Ovary (tissue), 9 donors: Measurements from ENCODE around the gene LRP2. TPM values are rescaled to one million over a fixed set of nuclear protein-coding genes. Genes with fewer than 3 reads are reported as not detected.

Source experiments
- DNase-seq, 5 donors: peaks; one replicate each; pipeline ENCODE4 v3.0.0-alpha.2; 2019 to 2020
- H3K27ac ChIP-seq, 2 donors: fragments of 200-600 bp; one replicate each; pipeline versions ENCODE4 v1.5.1 to v1.8.0; 2019 to 2022
- H3K27me3 ChIP-seq: fragments of 200-600 bp; one replicate; pipeline ENCODE4 v1.8.0; 2022
- H3K36me3 ChIP-seq: fragments of 200-600 bp; sonication (generic); one replicate; pipeline ENCODE4 v1.5.1; 2019
- H3K4me1 ChIP-seq: one replicate; pipeline ENCODE4 v1.8.1; 2013; ENCODE audit warnings: mild to moderate bottlenecking, moderate library complexity; ENCODE audit not compliant: insufficient read depth
- H3K4me3 ChIP-seq: fragments of 200-600 bp; sonication (generic); one replicate; pipeline ENCODE4 v1.5.1; 2017
- H3K9me3 ChIP-seq, 2 donors: fragments of 200-600 bp in 1 of 2; sonication (generic) in 1 of 2; one replicate each; pipeline versions ENCODE4 v1.5.1 to v1.8.1; 2013 to 2019; ENCODE audit warnings: mild to moderate bottlenecking in 1 of 2, moderate library complexity in 1 of 2
- CTCF ChIP-seq, 3 donors: fragments of 450-650 bp in 2 of 3; fragments of 200-600 bp in 1 of 3; IDR thresholded peaks; one replicate each; pipeline versions ENCODE4 v1.5.1 to v1.8.0; 2016 to 2022; ENCODE audit warnings: antibody characterized with exemption in 3 of 3, mild to moderate bottlenecking in 1 of 3
- EP300 ChIP-seq: sonication (generic); formaldehyde crosslinking; IDR thresholded peaks from one replicate; pipeline ENCODE4 v1.6.1; 2017; ENCODE audit warnings: antibody characterized with exemption
- POLR2A ChIP-seq: fragments of 450-650 bp; IDR thresholded peaks from one replicate; pipeline ENCODE4 v1.6.1; 2017; ENCODE audit warnings: antibody characterized with exemption, mild to moderate bottlenecking, moderate library complexity
- WGBS, 3 donors: extraction: QIAGEN DNeasy Blood & Tissue Kit in 1 of 3; methylation state at CpG; one replicate each; pipeline versions ENCODE4 v1.1.5 to v1.1.7; 2013 to 2017; 5-methylcytosine and 5-hydroxymethylcytosine counted together
- intact Hi-C, 4 donors: fragments of 100-400 bp; cut with DNase I; formaldehyde crosslinking; loops; one replicate each; pipeline versions ENCODE4 v1.11.0 to v1.15.1; 2022 to 2023
- polyA plus RNA-seq, 2 donors: library from polyadenylated mRNA; stranded (reverse); fragments of 200-250 nt in 1 of 2; fragments of 350-450 nt in 1 of 2; fragmentation: Illumina TruSeq in 1 of 2; extraction: RNeasy Lipid Tissue Mini Kit (QIAGEN cat#74804) in 1 of 2; gene quantifications; one replicate each; pipeline ENCODE4 v1.2.3, GENCODE V29; 2013 to 2014
- total RNA-seq, 7 donors: library from RNA; depleted of rRNA in 2 of 7; stranded (reverse); fragments of >200 nt in 2 of 7; fragmentation: NEBNext Ultra II Directional in 3 of 7; extraction: Animal tissue kit (Norgen Biotek cat#: 25700) in 3 of 7; gene quantifications; one replicate each; pipeline versions ENCODE4 v1.1.0 to v1.2.4, GENCODE V29; 2016 to 2023
- donor health status: DM: no; HTN: no; CAD: no; lungs with moderate emphysema.
- donor health status: DM: no; HTN: no; CAD: no.
- donor health status: Bipolar disorder and iron deficiency.
- donor health status: DM: yes; HTN: yes; CAD: no.
- donor health status: DM: no; HTN: no; CAD: no.
- donor health status: DM: yes; HTN: yes; CAD: no.

LRP2 gene
- total and polyA plus RNA-seq, 9 donors, result 0.01 to 13.4 (median 0.24) TPM

- no peaks in the 10 kb centered on the region for H3K9me3 ChIP-seq
- 69 to 81% (median 72%) methylated on average over 2 of the region's 2 CpGs for WGBS, 3 donors
- H3K27me3 ChIP-seq, result no peaks in the 10 kb centered on the region
- TF ChIP-seq POLR2A (no peak), CTCF (IDR thresholded peaks at IDR 0.05) (no peak), EP300 (no peak)
- H3K4me3 ChIP-seq, result no peak overlapping the region
- intact Hi-C loops, result no loop called here
- H3K4me1 ChIP-seq, result no peaks in the 10 kb centered on the region
- no peaks in the 10 kb centered on the region for H3K36me3 ChIP-seq
- no peak overlapping the region for H3K27ac ChIP-seq
- DNase-seq, result no peak
Measured at GRCh38 chr2:169118060-169118459, 244.3 kb downstream of the LRP2 start.

DNA sequence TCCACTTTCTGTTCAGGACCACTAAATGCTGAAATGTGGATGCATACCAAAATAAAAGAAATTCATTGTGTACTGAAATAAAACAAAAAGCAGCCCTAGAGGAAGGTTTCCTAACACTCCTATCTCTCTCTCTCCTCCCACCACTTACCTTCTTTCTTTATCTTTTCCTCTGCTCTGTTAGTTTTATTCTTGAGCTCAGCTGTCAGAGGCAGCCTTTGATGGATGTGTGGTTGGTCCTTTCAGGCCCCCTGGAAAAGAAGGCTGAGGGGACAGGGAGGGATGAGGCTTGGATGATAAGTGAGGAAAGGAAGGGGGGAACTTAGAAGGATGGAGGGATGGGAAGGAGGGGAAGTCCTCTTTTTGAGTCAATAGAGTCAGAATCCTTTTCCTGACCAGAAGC is 245.3 kb downstream of the LRP2 start:
- H3K9me3 ChIP-seq, result no peaks in the 10 kb centered on the region
- H3K36me3 ChIP-seq, result no peaks in the 10 kb centered on the region
- no peak overlapping the region for H3K27ac ChIP-seq
- TF ChIP-seq EP300, result no peak
- TF ChIP-seq POLR2A, result no peak
- no peak for TF ChIP-seq CTCF (IDR thresholded peaks at IDR 0.05)
- H3K27me3 ChIP-seq, result no peaks in the 10 kb centered on the region
- H3K4me3 ChIP-seq, result no peak overlapping the region
- H3K4me1 ChIP-seq, result no peaks in the 10 kb centered on the region
- intact Hi-C loops, result no loop called here
- no peak for DNase-seq

DNA sequence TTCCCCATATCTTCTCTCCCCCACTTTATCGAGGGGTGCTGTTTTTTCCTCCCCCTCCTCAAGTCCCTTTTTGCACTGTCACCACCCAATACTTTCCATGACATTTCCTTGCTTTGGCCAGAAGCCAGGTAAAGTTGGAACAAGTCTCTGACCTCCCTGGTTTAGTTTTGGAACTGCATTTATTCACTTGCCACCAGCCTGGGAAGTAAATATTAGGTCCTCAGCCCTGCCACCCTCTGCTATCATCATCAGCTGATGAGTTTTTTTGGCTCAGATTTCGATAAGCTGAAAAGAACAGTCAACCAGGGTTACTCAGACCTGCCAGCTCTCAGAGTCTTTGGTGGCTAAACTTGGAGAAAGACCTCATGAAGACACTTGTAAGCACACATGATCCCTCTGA is 246.0 kb downstream of the LRP2 start:
- no peak overlapping the region for H3K27ac ChIP-seq
- intact Hi-C loops, result no loop called here
- no peak overlapping the region for H3K4me3 ChIP-seq
- TF ChIP-seq EP300, result no peak
- TF ChIP-seq CTCF (IDR thresholded peaks at IDR 0.05), result no peak
- no peak for TF ChIP-seq POLR2A
- H3K4me1 ChIP-seq, result no peaks in the 10 kb centered on the region
- H3K27me3 ChIP-seq, result no peaks in the 10 kb centered on the region
- no peaks in the 10 kb centered on the region for H3K9me3 ChIP-seq
- DNase-seq, result no peak
- 35 to 60% (median 35%) methylated on average over 2 of the region's 2 CpGs for WGBS, 3 donors
- H3K36me3 ChIP-seq, result no peaks in the 10 kb centered on the region

GRCh38 chr2:169114056-169114455 is 248.3 kb downstream of the LRP2 start:
- WGBS, 3 donors, result 74 to 84% (median 79%) methylated on average over 4 of the region's 4 CpGs
- DNase-seq, result no peak
- intact Hi-C loops, result no loop called here

More at GRCh38 chr2:169114056-169114455, 248.3 kb downstream of the LRP2 start:
- Histone ChIP-seq H3K4me3 (no peak overlapping the region), H3K9me3 (no peaks in the 10 kb centered on the region), H3K27me3 (no peaks in the 10 kb centered on the region), H3K4me1 (no peaks in the 10 kb centered on the region), H3K27ac (no peak overlapping the region), H3K36me3 (no peaks in the 10 kb centered on the region)
- TF ChIP-seq CTCF (IDR thresholded peaks at IDR 0.05), result no peak
